GM19025 (cell line): ENCODE data around the gene TTLL3.
"Not testable (repeated sequence)": the region's sequence is repeated elsewhere in the genome, so short reads cannot be mapped to it uniquely, and the experiment has no call there.

ENCODE experiments used
- ATAC-seq: cut with Tn5 transposase; IDR thresholded peaks from one replicate; pipeline ENCODE4 v1.9.1; 2021; ENCODE audit warnings: mild to moderate bottlenecking, low read depth, moderate library complexity; ENCODE audit not compliant: unreplicated experiment

TTLL3 gene

DNA sequence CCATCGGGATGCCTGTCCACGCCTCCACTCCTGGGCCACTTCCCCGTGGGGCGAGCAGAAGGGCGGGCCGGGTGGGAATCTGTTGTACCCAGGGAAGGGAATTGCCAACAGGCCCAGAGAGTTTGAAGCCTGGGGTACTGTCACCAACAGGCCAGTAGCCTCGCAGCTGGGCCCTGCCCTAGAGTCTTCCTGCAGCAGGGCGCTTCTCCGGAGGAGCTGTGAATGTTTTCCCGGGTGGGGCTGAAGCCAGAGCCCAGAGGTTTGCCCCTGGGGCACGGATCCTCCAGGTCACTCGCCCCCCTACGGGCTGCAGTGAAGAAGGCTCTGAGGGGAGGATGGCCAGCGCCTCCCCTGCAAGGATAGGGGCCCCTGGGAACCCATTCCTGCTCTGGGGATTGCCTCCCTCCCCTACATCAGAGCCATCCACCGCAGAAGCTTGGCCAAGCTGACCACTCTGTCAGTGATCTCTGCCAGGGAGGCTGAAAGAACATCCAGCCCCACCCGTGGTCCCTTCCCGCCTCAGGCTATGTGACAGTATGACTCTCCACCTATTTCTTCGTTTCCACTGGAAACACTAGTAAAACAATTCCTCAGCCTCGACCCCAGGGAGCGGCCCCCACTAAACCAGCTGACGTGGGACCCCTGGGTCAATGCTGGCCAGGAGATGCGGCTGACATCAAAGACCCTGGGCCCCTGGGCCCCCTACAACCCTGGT lies 53.2 kb downstream of the TTLL3 start:
- ATAC-seq: no peak

DNA sequence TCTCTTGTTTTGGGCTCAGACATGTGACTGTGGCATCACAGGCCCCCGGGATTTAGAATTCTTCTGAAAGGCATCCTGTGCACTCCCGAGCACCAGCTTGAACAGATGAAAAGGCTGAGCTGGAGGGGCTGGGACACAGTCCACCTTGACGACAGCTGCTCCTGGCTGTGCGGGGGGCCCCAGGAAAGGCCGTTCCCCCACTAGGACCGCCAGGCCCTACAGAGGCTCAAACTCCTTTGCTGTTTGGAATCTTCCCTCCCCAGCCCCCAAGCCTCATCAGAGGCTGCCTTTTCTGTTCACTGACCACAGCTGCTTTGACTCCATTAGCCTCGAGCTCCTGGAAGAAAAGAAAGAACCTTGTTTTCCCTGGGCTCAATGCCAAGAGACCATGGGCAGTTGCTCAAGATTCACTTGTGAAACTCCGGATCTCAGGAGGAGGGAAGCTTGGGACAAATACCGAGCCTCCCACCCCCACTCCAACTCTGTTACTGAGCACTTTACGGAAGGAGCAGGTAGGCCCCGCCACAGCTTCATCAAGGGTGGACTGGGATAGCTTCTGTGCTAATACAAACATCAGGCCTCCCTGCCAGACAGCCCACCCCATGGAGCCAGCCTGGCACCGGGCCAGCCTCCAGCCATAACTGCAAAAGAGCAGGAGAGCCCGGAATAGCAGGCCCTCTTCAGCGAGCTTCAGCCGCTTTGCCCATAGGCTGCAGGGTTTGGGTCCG lies 54.3 kb downstream of the TTLL3 start:
- ATAC-seq: no peak

DNA sequence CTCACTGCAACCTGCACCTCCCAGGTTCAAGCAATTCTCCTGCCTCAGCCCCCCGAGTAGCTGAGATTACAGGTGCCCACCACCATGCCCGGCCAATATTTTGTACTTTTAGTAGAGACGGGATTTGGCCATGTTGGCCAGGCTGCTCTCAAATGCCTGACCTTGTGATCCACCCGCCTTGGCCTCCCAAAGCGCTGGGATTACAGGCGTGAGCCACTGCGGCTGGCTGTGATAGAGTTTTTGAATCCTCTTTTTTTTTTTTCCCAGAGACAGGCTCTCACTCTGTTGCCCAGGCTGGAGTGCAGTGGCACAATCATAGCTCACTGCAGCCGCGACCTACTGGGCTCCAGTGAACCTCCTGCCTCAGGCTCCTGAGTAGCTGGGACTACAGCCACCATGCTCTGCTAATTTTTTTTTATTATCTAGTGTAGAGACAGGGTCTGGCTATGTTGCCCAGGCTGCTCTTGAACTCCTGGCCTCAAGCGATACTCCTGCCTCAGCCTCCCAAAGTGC lies 55.1 kb downstream of the TTLL3 start:
- not testable (repeated sequence) for ATAC-seq

DNA sequence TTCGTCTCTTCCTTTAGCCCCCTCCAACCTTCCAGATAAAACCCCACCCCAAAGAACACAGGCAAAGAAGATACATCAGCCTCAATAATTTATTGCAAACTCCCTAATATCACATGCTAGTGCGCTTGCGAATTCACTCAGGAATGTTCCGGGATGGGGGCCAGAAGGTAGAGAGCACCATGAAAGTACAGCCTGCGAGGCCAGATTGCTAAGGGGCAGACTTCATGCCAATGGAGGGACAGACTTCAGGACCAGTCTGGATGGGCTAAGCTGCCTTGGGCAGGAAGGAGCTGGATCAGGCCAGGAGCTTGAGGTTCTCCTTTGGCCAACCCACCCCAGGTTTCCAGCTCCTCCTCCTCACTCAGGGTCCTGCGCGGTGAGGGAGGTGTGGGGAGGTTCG lies 56.6 kb downstream of the TTLL3 start:
- no peak for ATAC-seq

DNA sequence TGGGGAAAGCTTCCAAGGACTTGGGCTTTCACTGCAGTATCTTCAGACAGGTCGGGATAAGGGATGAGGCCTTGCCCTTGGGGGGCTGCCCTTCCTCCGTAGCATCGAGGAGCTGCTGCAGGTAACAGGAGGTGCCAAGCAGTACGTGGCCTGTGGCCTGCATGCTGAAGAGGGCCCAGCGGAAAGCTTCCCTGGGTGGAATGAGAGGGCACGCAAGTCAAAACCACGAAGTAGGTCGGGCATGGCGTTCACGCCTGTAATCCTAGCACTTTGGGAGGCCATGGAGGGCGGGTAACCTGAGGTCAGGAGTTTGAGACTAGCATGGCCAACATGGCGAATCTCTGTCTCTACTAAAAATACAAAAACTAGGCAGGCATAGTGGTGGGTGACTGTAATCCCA lies 57.0 kb downstream of the TTLL3 start:
- ATAC-seq: no peak

DNA sequence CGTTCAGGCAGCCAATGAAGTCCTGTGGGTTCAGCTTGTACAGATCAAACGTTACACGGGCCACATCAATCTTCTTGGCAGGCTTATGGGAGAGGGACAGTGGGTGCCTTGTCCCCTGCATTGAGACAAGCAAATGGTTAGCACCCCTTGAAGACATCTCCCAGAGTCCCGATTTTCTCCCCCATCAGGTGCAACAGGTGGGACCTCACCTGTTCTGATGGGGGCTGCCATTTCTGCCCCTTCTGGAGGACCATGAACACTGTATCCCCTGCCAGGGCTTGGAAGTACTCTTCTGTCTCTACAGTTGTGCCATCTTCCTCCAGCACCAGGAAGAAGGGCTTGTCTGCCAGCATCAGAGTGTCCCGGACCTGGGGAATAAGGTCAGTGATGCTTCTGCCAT lies 59.9 kb downstream of the TTLL3 start:
- ATAC-seq: no peak

DNA sequence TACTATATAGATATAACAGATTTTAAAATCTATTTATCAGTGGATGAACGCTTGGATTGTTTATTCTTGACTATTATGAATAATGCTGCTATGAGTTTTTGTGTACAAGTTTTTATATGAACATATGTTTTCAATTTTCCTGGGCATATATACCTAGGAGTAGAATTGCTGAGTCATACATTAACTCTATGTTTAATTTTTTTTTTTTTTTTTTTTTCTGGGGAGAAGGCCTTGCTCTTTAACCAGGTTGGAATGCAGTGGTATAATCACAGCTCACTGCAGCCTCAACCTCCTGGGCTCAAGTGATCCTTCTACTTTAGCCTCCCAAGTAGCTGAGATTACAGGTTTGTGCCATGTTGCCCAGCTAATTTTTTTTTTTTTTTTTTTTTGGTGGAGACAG lies 60.9 kb downstream of the TTLL3 start:
- ATAC-seq: no peak

DNA sequence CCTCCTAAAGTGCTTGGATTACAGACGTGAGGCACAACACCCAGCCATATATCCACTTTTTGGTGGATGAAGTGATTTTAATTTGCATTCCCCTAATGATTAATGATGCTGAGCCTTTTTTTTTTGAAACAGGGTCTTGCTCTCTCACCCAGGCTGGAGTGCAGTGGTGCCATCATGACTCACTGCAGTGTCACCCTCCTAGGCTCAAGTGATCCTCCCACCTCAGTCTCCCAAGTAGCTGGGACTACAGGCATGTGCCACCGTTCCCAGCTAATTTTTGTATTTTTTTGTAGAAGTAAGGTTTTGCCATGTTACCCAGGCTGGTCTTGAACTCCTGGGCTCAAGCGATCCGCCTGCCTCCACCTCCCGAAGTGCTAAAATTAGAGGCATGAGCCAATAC lies 62.0 kb downstream of the TTLL3 start:
- not testable (repeated sequence) for ATAC-seq

DNA sequence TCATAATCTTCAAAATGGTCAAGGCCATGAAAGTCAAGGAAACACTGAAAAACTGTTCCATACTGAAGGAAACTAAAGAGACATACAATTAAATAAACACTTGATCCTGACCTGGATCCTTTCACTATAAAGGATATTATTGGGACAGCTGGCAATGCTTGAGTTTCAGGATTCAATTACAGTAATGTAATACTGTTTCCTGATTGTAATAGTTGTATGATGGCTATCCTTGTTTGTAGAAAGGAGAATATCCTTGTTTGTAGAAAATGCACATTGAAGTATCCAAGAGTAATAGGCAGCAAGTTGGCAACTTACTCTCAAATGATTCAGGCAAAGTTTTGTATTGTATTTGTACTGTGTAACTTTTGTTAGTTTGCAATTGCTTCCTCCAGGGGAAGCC lies 65.4 kb downstream of the TTLL3 start:
- no peak for ATAC-seq

DNA sequence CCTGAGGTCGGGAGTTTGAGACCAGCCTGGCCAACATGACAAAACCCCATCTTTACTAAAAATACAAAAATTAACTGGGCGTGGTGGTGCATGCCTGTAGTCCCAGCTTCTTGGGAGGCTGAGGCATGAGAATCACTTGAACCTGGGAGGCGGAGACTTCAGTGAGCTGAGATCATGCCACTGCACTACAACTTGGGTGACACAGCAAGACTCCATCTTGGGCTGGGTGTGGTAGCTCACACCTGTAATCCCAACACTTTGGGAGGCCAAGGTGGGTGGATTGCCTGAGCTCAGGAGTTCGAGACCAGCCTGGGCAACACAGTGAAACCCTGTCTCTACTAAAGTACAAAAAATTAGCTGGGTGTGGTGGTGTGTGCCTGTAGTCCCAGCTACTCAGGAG lies 66.2 kb downstream of the TTLL3 start:
- not testable (repeated sequence) for ATAC-seq

DNA sequence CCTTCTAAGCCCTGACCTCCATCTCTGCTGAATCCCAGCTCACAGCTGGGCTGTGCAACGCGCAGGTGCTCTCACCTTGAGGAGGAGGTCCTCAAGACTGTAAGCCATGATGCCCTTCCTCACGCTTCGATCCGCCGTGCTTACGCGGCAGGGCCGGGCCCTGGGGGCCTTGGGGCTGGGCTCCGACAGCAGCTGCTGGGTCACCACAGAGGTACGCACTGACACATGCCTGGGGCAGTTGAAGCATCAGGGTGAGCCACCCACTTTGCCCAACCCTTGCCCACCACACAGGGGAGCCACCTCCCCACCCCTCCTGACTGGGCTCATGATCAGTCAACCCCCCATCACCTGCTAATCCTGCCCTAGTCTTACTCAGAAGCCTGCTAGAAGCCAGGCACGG lies 66.9 kb downstream of the TTLL3 start:
- no peak for ATAC-seq

DNA sequence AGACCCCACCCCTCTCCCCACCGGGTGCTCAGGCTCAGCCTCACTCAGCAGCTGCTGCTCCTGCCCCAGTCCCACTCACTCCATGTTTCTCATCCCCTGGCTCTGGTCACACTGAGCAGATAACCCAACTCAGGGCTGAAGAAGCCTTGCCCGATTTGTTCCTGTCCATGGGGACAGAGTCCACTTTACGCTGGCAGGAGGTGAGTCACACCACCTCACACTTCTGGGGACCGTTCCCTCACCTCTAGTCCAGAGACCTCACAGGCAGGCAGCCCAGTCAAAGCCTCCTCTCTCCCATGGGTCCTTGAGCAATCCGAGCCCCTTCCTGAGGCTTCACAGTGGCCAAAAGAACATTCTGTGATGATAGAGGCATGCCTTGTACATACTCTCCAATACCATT lies 68.6 kb downstream of the TTLL3 start:
- ATAC-seq: no peak

DNA sequence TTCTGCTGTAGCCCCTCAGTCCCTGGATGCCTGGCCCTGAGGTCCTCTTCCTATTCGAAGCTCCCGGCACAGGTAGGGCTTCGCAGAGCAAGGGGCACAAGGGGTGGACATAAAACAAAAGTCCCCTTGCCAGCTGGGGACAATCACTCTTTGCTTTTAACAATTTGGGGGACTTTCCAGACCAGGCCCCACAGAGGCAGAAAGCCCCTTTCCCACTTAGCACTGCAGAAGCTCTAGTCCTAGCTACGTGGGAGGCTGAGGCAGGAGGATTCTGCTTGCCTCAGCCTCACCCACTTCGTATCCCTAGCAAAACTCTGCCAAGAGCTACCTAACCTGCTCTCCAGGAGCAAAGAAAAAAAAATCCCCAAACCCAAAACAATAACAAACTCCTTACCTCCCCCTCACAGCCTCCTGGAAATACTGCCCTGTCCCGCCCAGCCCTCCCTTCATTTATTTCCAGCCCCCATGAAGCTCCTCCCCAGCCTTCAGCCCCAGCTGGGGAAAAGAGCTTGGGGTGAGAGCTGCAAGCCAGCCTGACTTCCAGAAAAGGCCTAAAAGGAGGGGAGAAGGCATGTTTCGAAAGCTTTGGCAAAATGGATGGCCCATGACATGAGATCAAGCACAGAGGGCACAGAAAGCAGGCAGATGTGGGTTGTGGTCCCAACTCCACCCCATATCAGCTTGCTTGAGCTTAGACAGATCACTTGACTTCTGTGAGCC lies 69.9 kb downstream of the TTLL3 start, which contains the start of gene CIDEC:
TSS of gene CIDEC (minus strand) at position 424 of the 720 bp plus-strand sequence. CDS start 1,767 bp downstream, outside the sequence.
- ATAC-seq: no peak

DNA sequence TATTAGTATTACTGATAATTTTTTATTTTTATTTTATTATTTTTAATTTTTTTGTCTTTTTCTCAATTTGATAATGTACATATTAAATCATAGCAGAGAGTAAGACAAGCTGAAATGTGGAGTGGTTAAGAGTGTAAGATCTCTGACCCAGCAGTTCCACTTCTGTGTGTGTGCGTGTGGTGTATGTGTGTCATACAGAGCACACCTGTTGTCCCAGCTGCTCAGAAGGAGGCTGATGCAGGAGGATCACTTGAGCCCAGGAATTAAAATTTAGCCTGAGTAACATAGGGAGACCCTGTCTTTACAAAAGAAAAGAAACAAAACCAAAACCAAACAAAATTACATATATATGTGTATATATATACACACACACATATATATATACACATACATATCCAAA lies 71.4 kb downstream of the TTLL3 start:
- no peak for ATAC-seq

DNA sequence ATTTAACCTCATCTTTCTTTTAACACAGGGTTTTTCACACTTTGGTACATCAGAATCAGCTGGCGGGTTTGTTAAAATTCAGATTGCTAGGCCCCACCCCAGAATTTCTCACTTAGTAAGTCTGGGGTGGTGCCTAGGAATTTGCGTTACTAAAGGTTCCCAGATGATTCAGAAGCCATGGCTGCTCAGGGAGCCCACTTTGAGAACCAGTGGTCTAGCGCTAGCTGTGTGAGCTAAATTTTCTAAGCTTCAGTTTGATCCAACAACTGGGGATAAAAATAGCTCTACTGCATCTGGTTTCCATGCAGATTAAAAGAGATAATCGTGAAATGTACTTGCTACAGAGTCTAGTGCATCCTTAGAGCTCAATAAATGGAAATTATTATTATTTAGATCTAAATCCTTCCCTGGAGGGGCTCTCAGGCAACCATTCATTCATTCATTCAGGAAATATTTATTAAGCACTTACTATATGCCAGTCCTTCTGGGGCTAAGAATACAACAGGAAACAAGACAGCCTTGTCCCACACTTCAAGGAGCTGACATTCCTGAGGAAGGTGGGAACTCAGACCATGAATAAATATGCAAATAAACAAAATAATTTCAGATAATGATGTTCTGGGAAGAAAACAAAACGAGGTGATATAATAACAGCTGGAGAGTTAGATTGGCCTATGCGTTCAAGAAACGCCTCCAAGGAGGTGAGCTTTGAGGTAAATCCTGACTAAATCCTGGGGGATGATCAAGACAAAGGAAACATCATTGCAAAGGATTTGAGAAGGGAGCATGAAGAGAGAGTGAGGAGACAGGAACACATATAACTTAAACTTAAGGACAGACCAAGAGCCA lies 73.9 kb downstream of the TTLL3 start:
- ATAC-seq: no peak

DNA sequence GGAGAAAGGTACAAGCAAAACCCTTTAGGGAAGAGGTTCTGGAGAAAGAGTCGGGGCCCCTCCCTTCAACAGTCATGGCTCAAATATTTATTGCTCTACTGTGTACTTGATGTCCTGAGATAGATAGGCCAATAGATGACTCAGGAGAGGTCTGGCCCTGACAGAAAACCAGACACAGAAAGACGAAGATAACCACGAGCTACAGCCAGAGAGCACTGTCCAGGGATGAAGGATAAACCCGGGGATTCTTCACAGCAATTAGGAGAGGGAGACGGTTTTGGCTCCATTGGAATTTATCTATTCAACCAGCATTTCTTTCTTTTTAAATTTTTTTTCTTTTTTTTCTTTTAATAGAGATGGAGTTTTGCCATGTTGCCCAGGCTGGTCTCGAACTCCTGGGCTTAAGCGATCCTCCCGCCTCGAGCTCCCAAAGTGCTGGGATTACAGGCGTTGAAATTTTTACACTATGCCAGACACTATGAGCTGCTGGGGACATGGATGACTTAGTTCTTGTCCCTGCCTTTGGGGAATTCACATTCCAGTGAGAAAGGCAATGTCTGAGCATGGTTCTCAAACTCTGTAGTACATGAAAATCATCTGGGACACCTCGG lies 74.6 kb downstream of the TTLL3 start:
- ATAC-seq: no peak
